Endothelial cell of umbilical vein (primary cell): Measurements from ENCODE around the gene CARD8.

ENCODE experiments used
- EZH2 ChIP-seq: IDR thresholded peaks from 2 replicates; pipeline ENCODE4 v1.6.1; 2012; ENCODE audit warnings: borderline replicate concordance, low read depth, mild to moderate bottlenecking, moderate library complexity, low read length, inconsistent platforms; ENCODE audit not compliant: severe bottlenecking
- GATA2 ChIP-seq: IDR thresholded peaks from 2 replicates; pipeline ENCODE4 v1.7.0; 2011; ENCODE audit warnings: low read depth, mild to moderate bottlenecking, moderate library complexity, mixed read lengths, low read length; ENCODE audit not compliant: insufficient read length, insufficient read depth
- POLR2A ChIP-seq: IDR thresholded peaks from 2 replicates; pipeline ENCODE4 v1.6.1; 2012; ENCODE audit warnings: low read depth, mild to moderate bottlenecking, control low read depth, low read length
- POLR2AphosphoS5 ChIP-seq: IDR thresholded peaks from 2 replicates; pipeline ENCODE4 v1.6.1; 2012; ENCODE audit warnings: low read depth, mild to moderate bottlenecking, control low read depth, low read length, moderate library complexity; ENCODE audit not compliant: insufficient read depth
- TF ChIP-seq, protein P1 (sequence below), 2 donors: IDR thresholded peaks; 1 replicate in 1 of 2; 2 replicates in 1 of 2; pipeline ENCODE4 v1.5.1; 2011; ENCODE audit warnings: low read length in 2 of 2, mild to moderate bottlenecking in 2 of 2, moderate library complexity in 2 of 2, control low read depth in 1 of 2, inconsistent platforms in 1 of 2, low read depth in 1 of 2; ENCODE audit not compliant: insufficient read depth in 1 of 2; ENCODE audit errors: extremely low read depth in 1 of 2
- TF ChIP-seq, protein P2 (sequence below): IDR thresholded peaks from 2 replicates; pipeline ENCODE4 v1.6.1; 2011; ENCODE audit not compliant: insufficient read depth, insufficient read length

DNA sequence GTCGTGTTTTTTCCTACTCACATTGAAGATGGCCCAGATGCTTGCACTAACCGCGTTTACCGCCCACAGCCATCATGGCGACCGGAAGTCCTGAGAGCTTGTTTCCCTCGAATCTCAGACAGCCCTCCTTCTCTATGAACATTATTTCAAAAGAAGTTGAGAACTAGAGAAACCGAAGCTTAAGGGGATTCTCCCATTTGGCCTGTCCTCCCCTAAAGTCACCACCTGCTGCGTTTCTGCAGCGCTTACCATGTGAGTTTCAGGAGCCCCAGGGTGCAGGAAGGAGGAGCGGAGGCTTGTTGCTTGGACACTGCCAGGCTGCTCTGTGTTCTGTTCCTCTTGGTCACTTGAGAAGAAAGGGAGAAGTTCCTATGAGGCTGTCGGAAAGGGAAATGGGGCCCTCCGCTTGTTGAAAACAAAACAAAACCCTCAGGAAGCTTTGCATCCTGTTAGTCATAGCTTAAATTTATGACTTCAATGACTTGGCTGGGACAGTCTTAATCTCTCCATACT lies 6.2 kb downstream of the CARD8 start:
- TF ChIP-seq, protein P1, sequence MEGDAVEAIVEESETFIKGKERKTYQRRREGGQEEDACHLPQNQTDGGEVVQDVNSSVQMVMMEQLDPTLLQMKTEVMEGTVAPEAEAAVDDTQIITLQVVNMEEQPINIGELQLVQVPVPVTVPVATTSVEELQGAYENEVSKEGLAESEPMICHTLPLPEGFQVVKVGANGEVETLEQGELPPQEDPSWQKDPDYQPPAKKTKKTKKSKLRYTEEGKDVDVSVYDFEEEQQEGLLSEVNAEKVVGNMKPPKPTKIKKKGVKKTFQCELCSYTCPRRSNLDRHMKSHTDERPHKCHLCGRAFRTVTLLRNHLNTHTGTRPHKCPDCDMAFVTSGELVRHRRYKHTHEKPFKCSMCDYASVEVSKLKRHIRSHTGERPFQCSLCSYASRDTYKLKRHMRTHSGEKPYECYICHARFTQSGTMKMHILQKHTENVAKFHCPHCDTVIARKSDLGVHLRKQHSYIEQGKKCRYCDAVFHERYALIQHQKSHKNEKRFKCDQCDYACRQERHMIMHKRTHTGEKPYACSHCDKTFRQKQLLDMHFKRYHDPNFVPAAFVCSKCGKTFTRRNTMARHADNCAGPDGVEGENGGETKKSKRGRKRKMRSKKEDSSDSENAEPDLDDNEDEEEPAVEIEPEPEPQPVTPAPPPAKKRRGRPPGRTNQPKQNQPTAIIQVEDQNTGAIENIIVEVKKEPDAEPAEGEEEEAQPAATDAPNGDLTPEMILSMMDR (IDR thresholded peaks at IDR 0.05; ENCODE audit: extremely low read depth in 1 of 2, insufficient read depth in 1 of 2, low read depth in 1 of 2, low read length in 2 of 2) = no peak
- TF ChIP-seq POLR2A = peak; percentile 96
- peak; percentile 92 for TF ChIP-seq POLR2AphosphoS5
- peak; percentile 27 for TF ChIP-seq GATA2
- no peak for TF ChIP-seq EZH2
- TF ChIP-seq, protein P2, sequence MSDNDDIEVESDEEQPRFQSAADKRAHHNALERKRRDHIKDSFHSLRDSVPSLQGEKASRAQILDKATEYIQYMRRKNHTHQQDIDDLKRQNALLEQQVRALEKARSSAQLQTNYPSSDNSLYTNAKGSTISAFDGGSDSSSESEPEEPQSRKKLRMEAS = peak; percentile 54
